Measurements from ENCODE around the gene MCF2L.

The MCF2L gene

DNA sequence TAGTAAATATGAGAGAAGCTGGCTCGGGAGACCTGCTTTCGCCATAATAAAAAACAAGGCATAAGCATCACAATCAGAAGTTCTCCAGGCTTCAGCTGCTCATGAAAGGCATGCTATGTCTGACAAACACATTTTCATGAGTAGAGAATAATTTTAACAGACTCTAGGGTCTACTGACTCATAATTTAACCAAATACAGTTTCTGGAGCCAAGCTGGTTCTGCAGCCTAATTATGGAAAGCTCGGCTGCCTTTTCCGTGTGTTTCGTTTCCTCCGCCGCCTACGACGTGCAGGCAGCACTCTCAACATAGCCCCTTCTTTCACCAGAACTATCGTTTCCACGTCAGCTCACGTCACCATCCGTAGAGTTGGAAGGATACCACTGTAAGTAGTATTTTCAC is 5.7 kb downstream of the MCF2L start:
- no peak overlapping the region for H3K4me3 ChIP-seq (ENCODE audit: control insufficient read depth, low read depth, low read length)
- DNase-seq (ENCODE audit: low read depth): no peak
- TF ChIP-seq, protein P1, sequence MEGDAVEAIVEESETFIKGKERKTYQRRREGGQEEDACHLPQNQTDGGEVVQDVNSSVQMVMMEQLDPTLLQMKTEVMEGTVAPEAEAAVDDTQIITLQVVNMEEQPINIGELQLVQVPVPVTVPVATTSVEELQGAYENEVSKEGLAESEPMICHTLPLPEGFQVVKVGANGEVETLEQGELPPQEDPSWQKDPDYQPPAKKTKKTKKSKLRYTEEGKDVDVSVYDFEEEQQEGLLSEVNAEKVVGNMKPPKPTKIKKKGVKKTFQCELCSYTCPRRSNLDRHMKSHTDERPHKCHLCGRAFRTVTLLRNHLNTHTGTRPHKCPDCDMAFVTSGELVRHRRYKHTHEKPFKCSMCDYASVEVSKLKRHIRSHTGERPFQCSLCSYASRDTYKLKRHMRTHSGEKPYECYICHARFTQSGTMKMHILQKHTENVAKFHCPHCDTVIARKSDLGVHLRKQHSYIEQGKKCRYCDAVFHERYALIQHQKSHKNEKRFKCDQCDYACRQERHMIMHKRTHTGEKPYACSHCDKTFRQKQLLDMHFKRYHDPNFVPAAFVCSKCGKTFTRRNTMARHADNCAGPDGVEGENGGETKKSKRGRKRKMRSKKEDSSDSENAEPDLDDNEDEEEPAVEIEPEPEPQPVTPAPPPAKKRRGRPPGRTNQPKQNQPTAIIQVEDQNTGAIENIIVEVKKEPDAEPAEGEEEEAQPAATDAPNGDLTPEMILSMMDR (IDR thresholded peaks at IDR 0.05; ENCODE audit: control insufficient read depth, insufficient read depth, low read depth, low read length, missing control alignments): no peak

- H3K4me3 ChIP-seq (ENCODE audit: control insufficient read depth, low read depth, low read length): no peak overlapping the region
- no peak for DNase-seq (ENCODE audit: low read depth)
- TF ChIP-seq, protein P1 (IDR thresholded peaks at IDR 0.05; ENCODE audit: control insufficient read depth, insufficient read depth, low read depth, low read length, missing control alignments): no peak
Observed at GRCh38 chr13:112975401-112975939, 6.5 kb downstream of the MCF2L start.

GRCh38 chr13:112976526-112976925 is 7.5 kb downstream of the MCF2L start:
- no peak for DNase-seq (ENCODE audit: low read depth)
- no peak overlapping the region for H3K4me3 ChIP-seq (ENCODE audit: control insufficient read depth, low read depth, low read length)
- TF ChIP-seq, protein P1 (IDR thresholded peaks at IDR 0.05; ENCODE audit: control insufficient read depth, insufficient read depth, low read depth, low read length, missing control alignments): no peak

GRCh38 chr13:112977091-112977490 is 8.1 kb downstream of the MCF2L start:
- TF ChIP-seq, protein P1 (IDR thresholded peaks at IDR 0.05; ENCODE audit: control insufficient read depth, insufficient read depth, low read depth, low read length, missing control alignments): no peak
- no peak overlapping the region for H3K4me3 ChIP-seq (ENCODE audit: control insufficient read depth, low read depth, low read length)
- no peak for DNase-seq (ENCODE audit: low read depth)

GRCh38 chr13:112977525-112977924 is 8.5 kb downstream of the MCF2L start:
- no peak overlapping the region for H3K4me3 ChIP-seq (ENCODE audit: control insufficient read depth, low read depth, low read length)
- TF ChIP-seq, protein P1 (IDR thresholded peaks at IDR 0.05; ENCODE audit: control insufficient read depth, insufficient read depth, low read depth, low read length, missing control alignments): no peak
- DNase-seq (ENCODE audit: low read depth): no peak

- DNase-seq (ENCODE audit: low read depth): no peak
- TF ChIP-seq, protein P1 (IDR thresholded peaks at IDR 0.05; ENCODE audit: control insufficient read depth, insufficient read depth, low read depth, low read length, missing control alignments): no peak
- no peak overlapping the region for H3K4me3 ChIP-seq (ENCODE audit: control insufficient read depth, low read depth, low read length)
Observed at GRCh38 chr13:112978561-112979405, 9.8 kb downstream of the MCF2L start.
